ENCODE results near the gene DDAH2. TPM values are rescaled to one million over a fixed set of nuclear protein-coding genes. Genes with fewer than 3 reads are reported as not detected.

The DDAH2 gene
- polyA plus RNA-seq, 1 donor from 2014 or later, result 386 TPM

DNA sequence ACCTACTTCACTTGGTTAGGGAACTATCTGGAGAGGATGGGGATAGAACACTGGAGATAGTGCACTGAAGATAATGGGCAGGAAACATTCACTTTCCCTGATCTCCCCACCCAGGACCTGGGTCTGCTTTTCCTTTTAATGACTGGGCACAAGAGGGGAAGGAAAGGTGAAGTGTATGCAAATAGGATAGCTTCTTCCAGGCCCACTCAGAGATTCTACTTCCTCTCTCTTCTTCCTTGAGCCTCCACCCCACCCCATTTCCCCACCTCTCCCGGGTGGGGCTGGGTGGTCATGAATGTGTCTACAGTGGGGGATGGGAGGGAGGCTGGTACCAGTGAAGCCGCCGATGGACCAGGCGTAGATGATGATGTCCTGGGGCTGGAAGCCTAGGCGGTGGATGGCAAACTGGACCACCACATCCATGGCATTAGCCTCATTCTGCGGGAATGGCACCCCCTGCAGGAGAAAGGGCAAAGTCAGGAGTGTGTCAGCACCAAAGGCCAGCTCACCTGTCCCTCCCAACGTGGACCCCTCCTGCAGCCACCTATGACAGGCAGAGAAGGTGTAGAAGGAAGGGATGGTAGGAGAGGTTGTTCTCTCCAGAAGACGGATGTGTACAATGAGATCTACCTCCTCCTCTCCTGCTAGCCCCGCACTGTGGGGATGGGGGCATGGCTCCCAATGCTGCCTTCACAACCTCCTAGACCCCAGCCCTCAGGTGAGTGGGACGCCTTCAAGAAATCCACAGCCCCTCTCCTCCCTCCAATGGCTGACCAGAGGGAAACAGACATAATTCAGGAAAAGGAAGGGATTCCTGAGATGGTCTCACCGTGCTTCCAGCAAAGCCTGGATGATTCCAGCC, 39.6 kb downstream of the DDAH2 start:
- Histone ChIP-seq H3K4me2 (ENCODE audit: low read length) (no peak overlapping the region), H3K4me3 (ENCODE audit: low read length) (no peak overlapping the region), H3K27me3 (ENCODE audit: insufficient read depth, low read depth, low read length) (no peaks in the 10 kb centered on the region), H3K27ac (ENCODE audit: low read length) (no peak overlapping the region), H3K9me3 (ENCODE audit: low read length) (no peaks in the 10 kb centered on the region), H3K36me3 (ENCODE audit: insufficient read depth, low read length) (no peaks in the 10 kb centered on the region), H3K9ac (ENCODE audit: low read length) (no peak overlapping the region), H2AFZ (ENCODE audit: low read depth, low read length) (no peak overlapping the region), H3K79me2 (replicated peaks; ENCODE audit: insufficient read depth, low read length) (no peaks in the 10 kb centered on the region), H4K20me1 (ENCODE audit: insufficient read depth) (no peaks in the 10 kb centered on the region), H3K9me2 (ENCODE audit: insufficient read depth, low read length) (no peaks in the 10 kb centered on the region), H3F3A (ENCODE audit: insufficient read depth, low read length, poor library complexity, severe bottlenecking) (no peaks in the 10 kb centered on the region)
- TF ChIP-seq POLR2AphosphoS5 (IDR thresholded peaks at IDR 0.05) (no peak), EP300 (conservative IDR thresholded peaks at IDR 0.05; ENCODE audit: poor library complexity, severe bottlenecking) (no peak), EZH2 (IDR thresholded peaks at IDR 0.05; ENCODE audit: borderline replicate concordance, insufficient read depth, low read length, poor library complexity, severe bottlenecking) (no peak), TAF1 (IDR thresholded peaks at IDR 0.05; ENCODE audit: low read depth) (no peak)
- TF ChIP-seq, protein P1, sequence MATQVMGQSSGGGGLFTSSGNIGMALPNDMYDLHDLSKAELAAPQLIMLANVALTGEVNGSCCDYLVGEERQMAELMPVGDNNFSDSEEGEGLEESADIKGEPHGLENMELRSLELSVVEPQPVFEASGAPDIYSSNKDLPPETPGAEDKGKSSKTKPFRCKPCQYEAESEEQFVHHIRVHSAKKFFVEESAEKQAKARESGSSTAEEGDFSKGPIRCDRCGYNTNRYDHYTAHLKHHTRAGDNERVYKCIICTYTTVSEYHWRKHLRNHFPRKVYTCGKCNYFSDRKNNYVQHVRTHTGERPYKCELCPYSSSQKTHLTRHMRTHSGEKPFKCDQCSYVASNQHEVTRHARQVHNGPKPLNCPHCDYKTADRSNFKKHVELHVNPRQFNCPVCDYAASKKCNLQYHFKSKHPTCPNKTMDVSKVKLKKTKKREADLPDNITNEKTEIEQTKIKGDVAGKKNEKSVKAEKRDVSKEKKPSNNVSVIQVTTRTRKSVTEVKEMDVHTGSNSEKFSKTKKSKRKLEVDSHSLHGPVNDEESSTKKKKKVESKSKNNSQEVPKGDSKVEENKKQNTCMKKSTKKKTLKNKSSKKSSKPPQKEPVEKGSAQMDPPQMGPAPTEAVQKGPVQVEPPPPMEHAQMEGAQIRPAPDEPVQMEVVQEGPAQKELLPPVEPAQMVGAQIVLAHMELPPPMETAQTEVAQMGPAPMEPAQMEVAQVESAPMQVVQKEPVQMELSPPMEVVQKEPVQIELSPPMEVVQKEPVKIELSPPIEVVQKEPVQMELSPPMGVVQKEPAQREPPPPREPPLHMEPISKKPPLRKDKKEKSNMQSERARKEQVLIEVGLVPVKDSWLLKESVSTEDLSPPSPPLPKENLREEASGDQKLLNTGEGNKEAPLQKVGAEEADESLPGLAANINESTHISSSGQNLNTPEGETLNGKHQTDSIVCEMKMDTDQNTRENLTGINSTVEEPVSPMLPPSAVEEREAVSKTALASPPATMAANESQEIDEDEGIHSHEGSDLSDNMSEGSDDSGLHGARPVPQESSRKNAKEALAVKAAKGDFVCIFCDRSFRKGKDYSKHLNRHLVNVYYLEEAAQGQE (IDR thresholded peaks at IDR 0.05; ENCODE audit: borderline replicate concordance), result no peak

DNA sequence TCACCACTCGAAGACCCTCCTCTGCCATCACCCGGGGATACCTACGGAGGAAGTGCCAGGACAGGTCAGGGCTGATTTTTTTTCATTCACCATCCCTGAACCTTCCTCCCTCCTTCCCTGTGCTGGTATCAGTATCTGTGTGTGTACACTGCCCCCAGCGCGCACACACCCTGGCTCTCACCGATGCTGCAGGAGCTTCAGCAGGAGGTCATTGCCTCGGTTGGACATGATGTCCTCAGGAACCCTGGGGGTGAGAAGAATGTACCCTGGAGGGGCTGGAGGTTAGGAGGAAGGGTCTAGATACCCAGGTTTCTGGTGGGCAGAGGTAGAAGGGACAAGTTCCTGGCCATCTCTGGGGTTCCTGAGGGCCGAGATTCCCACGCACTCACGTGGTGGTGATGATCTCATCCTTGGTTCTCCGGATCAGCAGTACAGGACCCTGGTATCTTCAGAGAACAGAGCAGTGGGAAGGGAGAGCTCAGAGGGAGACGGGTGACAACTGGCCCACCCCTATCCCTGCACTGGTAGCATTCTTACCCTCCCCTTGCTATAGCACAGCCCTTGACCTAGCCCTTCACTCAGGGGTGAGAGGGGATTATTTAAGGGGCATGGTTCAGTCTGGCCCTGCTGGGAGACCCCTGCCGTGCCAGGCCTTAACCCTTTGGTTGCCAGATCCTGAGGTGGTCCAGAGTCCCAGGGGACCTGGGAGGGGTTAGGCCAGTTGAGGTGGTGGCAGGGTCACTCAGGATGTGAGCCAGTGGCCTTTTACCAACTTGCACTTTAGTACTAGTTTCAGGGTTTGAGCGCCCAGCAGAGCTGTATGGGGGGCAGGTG, 41.0 kb downstream of the DDAH2 start:
- no peak overlapping the region for H3K9ac ChIP-seq (ENCODE audit: low read length)
- no peak overlapping the region for H3K27ac ChIP-seq (ENCODE audit: low read length)
- H4K20me1 ChIP-seq (ENCODE audit: insufficient read depth), result no peaks in the 10 kb centered on the region
- TF ChIP-seq TAF1 (IDR thresholded peaks at IDR 0.05; ENCODE audit: low read depth) (no peak), POLR2AphosphoS5 (IDR thresholded peaks at IDR 0.05) (no peak), SMC3 (conservative IDR thresholded peaks at IDR 0.05; ENCODE audit: poor library complexity) (no peak), EP300 (conservative IDR thresholded peaks at IDR 0.05; ENCODE audit: poor library complexity, severe bottlenecking) (no peak), EZH2 (IDR thresholded peaks at IDR 0.05; ENCODE audit: borderline replicate concordance, insufficient read depth, low read length, poor library complexity, severe bottlenecking) (no peak), MXI1 (conservative IDR thresholded peaks at IDR 0.05; ENCODE audit: poor library complexity, severe bottlenecking) (no peak), RAD21 (conservative IDR thresholded peaks at IDR 0.05) (no peak)
- TF ChIP-seq, protein P1 (IDR thresholded peaks at IDR 0.05; ENCODE audit: borderline replicate concordance), result no peak
- no peaks in the 10 kb centered on the region for H3K9me3 ChIP-seq (ENCODE audit: low read length)
- no peaks in the 10 kb centered on the region for H3K9me2 ChIP-seq (ENCODE audit: insufficient read depth, low read length)
- no peaks in the 10 kb centered on the region for H3K27me3 ChIP-seq (ENCODE audit: insufficient read depth, low read depth, low read length)
- no peak overlapping the region for H3K4me3 ChIP-seq (ENCODE audit: low read length)
- no peaks in the 10 kb centered on the region for H3F3A ChIP-seq (ENCODE audit: insufficient read depth, low read length, poor library complexity, severe bottlenecking)
- H3K4me2 ChIP-seq (ENCODE audit: low read length), result no peak overlapping the region
- no peaks in the 10 kb centered on the region for H3K79me2 ChIP-seq (replicated peaks; ENCODE audit: insufficient read depth, low read length)
- H2AFZ ChIP-seq (ENCODE audit: low read depth, low read length), result no peak overlapping the region
- peaks cover 4% of the 10 kb centered on the region for H3K36me3 ChIP-seq (ENCODE audit: insufficient read depth, low read length)
